22Rv1 (cell line): ENCODE data around the gene LHFPL2.
"Not testable (repeated sequence)": the region's sequence is repeated elsewhere in the genome, so short reads cannot be mapped to it uniquely, and the experiment has no call there.

Experiments
- H3K27ac ChIP-seq: fragments of 450-650 bp; 2 replicates; pipeline ENCODE4 v1.5.1; 2017
- CTCF ChIP-seq: fragments of 450-650 bp; IDR thresholded peaks from 2 replicates; pipeline ENCODE4 v1.5.1; 2017; ENCODE audit warnings: mild to moderate bottlenecking
- ZFX ChIP-seq: fragments of 450-650 bp; IDR thresholded peaks from 2 replicates; pipeline ENCODE4 v1.6.1; 2017; ENCODE audit warnings: antibody characterized with exemption, borderline replicate concordance

LHFPL2 gene

GRCh38 chr5:78458843-78459242 is 189.7 kb downstream of the LHFPL2 start:
- H3K27ac ChIP-seq = no peak overlapping the region
- TF ChIP-seq ZFX (no peak), CTCF (no peak)

GRCh38 chr5:78457507-78457906 is 191.1 kb downstream of the LHFPL2 start:
- H3K27ac ChIP-seq = not testable (repeated sequence)

GRCh38 chr5:78449103-78449502 is 199.5 kb downstream of the LHFPL2 start:
- no peak overlapping the region for H3K27ac ChIP-seq
- no peak for TF ChIP-seq ZFX

GRCh38 chr5:78447775-78448424 is 200.7 kb downstream of the LHFPL2 start:
- no peak for TF ChIP-seq CTCF
- no peak for TF ChIP-seq ZFX
- no peak overlapping the region for H3K27ac ChIP-seq
